ENCODE data around the gene DCDC2C.

DCDC2C gene

DNA sequence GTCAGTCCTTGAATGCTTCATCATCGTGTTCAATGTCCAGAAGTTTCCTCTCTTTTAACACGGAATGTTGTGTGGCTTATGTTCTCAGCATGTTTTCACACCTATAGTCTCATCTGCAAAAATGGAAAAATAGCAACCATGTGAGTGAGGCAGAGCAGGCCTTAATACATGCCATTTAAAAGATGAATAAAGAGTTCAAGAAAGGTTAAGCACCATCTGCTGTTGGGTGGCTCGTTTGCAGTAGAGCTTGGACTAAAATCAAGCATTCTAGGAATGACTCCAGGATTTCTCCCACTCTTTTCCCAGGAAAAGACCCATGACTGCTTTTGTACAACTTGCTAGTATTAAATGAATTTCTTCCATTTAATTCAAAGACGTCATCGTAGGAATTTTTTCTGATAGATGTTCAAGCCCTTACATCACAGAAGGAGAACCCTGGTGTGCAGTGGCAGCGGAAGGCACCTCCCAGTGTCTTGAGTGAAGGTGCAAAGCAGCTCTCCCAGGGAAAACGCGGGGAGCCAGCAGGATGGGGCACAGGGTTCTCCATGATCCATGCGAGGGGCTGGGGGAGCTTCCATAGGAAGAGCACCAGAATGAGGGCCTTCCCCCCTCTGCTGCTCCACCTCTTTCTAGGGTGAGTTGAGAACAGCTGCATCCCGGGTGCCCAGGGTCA is 9.6 kb downstream of the DCDC2C start:
- DNase-seq = no peak

DNA sequence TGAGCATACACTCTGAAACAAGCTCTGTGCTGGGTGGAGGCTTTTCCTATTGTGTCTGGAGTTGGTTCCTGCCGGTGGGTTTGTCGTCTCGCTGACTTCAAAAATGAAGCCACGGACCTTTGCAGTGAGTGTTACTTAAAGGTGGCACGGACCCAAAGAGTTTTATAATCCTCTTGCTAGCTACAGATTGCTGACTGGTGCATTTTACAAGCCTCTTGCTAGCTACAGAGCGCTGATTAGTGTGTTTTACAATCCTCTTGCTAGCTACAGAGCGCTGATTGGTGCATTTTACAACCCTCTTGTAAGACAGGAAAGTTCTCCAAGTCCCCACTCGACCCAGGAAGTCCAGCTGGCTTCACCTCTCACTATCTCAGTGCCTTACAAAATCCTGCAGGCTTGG is 15.3 kb downstream of the DCDC2C start:
- no peak for DNase-seq

DNA sequence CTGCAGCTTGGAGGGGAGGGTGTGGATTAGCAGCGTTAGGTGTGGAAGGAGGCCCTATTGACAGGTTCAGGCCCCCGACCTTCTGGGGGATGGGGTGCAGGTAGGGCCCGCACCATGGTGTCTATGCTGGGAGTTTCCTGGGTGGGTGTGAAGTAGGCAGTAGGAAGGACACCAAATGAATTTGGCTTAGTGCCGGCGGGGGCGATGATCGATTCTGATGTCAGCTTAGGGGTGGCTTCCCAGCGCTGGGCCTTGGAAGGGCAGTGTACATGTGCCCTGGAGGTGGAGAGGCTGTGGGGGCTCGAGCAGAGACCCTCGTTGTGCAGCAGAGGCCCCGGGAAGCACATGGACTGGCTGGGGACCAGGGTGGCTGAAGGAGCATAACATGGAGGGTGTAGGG is 21.6 kb downstream of the DCDC2C start:
- DNase-seq = no peak

DNA sequence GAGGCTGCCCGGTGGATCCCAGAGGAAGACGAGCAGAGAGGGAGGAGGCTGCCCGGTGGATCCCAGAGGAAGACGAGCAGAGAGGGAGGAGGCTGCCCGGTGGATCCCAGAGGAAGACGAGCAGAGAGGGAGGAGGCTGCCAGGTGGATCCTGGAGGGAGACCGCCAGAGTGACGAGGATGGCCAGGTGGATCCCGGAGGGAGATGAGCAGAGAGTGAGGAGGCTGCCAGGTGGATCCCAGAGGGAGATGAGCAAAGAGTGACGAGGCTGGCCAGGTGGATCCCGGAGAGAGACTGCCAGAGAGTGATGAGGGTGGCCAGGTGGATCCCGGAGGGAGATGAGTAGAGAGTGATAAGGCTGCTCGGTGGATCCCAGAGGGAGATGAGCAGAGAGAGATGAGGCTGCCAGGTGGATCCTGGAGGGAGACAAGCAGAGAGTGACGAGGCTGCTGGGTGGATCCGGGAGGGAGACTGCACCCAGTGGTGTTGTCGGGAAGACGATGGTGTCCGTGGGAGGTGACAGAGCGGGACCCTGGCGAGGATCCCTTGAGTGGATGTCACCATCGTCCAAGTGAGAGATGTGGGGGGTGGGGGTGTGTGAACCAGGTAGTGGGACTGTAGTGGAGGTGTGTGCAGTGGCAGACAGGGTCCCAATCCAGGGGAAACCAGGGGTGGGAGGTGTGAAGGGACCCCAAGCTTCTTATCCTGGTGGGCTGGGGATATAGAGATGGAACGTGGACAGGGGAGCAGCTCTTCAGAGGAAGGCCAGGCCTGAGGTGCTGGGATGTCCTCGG is 22.3 kb downstream of the DCDC2C start:
- DNase-seq = no peak

DNA sequence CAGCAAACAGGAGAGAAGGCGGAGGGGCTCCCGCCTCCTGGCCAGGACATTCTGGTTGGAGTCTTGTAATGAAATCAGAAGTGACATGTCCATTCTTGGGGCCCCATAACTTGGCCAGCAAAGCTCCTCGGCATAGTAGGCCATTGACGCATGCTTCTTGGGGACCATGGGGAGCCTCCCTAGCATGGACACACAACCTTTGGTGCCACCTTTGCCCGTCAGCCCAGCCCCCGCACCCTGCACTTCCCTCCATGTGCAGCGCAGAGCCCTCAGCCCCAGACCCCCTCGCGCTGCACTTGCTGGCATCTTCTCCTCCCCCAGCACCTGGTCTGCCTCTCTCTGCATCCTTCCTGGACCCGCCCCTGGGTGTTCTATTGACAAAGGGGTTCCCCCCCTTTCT is 23.1 kb downstream of the DCDC2C start:
- no peak for DNase-seq

DNA sequence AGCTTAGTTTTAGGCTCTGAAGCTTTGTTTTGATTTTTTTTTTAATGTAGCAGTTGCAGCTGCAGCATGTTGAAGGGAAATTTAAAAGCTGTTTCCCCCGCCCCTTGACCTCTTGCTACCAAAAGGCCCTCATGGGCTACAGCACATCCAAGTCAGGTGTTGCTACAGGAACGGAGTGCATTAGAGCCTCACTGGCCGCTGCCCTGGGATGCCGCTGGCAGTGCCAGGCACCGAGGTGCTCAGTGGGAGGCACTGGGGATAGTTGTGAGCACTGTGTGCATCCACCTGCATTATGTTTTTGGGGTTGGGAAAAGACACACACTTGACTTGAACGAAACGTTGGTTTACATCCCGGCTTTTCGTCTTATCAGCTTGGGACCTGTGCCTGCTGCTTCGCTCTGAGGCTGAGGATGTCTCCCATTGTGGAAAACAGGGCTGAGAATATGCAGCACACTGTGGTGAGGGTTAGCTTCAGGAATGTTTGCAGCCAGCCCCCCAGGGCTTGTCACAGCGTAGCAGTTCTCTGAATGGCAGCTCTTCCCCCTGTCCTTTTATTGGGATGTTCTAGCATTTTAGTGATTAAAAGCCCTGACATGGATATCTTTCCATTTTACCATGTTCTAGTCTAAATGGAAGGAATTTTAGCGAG is 24.1 kb downstream of the DCDC2C start:
- no peak for DNase-seq

DNA sequence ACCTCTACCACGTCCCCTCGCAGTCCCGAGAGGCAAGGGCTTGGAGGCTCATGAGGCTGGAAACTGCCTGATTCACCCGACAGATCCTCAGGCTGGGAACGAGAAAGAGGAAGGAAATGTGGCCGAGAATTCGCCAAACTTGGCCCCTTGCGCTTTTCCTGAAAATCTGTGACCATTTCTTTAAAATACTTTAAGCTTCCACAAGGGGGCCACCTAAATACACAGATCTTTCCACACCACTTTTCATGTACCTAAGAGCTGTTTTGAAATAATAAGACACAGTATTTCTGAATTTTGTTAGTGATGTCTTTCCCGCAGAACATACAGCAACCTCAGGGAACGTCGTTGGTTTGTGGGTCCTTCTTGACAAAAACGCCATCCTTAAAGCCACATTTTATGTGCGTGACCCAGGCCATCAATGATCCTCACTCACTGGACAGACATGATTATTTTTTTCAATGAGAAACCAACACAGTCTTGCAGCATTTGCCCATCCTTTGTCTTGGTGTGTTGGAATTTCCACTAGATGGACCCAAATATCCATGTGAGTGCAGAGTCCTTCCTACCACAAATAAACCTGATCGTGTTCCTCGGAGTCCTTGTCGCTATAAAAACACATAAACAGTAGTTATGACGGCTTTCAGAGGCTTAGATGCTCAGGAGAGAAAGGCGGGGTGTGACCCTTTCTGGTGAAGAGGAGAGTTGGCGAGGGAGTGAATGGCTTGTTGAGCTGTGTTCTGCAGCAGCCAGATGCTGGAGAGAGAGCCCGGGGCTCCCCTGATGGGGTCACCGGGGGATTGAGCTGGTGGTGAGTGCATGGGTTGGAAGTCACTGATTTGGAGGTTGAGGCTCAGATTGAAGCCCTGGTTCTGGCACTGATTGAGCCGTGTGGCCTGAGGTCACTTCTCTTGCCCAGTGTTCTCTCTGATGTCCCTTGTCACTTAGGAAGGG is 25.0 kb downstream of the DCDC2C start:
- peak in 1 of 6 experiments; percentile 19 for DNase-seq

DNA sequence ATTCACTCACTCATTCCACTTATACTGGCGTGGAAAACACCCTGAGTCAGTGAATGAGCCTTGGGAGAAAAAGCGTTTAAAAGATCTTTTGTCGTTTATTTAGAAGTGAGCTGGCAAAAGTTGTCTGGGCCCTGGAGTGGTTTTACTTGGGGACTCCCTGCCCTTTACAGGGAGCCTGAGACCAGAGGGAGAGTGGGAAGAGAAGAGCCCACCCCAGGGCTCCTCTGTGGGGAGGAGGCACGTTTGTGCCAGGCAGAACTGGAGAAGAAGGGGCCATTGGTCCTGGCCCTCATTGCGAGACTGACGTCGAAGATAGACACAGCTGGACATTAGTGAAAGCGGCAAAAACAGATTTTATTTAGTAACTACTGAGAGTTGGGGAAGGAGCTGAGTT is 25.7 kb downstream of the DCDC2C start:
- DNase-seq = no peak

DNA sequence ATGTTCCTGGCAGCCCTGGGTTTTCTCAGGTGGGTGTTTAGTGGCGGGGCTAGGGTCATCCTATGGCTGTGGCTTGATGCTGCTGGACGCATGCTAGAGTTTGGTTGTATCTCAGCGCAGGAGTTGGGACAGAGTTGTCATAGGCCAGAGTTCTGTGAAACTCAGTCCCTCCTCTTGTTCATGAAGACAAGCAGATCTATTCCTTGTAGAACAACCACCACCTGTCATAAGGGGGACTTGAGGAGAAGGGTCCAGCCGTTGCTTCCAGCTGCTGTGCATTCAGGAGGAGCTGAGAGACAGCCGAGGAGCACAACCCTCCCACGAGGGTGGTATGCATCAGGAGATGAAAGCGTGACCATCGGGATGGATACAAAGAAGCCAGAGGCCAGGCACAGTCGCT is 26.4 kb downstream of the DCDC2C start:
- DNase-seq = no peak

DNA sequence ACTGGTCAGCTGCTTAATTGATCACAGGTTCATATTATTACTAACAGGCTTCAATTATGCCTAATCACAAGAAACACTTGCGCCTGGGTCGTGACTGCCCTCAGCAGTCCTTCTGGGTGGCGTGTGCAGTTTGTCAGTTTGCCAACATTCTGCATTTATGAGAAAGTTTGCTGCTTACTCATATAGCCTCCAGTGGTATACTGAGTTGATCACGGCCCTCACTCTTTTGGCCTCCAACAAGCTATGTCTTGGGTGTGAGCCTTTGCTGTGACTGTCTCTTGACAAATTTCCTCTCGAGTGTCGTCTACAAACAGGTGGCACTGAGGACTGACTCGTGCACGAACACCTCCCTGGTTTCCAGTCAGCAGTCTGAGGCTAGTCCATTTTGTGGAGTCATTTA is 27.3 kb downstream of the DCDC2C start:
- no peak for DNase-seq

DNA sequence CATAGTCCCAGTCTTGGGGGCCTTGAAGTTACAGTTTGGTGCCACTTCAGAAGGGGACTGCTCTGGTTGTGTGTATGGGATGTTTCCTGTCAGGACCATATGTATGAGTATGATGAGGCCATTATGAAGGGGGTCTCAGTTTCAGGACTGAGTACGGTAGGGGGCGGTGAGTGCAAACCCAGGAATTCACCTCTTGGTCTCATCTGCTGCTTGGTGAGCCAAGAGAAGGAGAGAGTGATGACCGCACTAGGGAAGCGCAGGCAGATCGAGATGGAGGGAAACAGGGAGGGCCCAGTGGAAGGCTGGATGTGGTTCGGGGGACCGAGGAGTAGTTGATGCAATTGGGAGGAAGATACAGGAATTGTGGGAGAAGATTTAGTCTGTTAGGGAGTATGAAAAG is 28.5 kb downstream of the DCDC2C start:
- no peak for DNase-seq

DNA sequence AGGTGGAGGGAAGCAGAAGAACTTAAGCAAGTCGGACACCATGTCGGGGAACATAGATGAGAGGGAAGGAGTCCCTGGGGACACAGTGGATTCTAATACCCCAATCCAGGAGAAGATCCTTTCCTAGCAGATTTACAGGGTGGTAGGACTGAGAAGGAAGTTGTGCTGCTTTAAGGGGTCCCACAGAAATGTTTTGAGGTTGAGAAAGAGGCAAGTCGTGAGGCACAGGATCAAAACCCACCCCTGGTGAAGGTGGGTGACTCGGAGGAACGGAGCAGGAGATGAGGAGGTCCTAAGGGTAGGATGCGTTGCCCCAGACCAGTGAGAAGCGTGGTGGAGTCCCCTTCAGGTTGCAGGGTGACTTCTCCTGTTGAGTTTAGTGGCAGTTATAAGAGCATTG is 32.7 kb downstream of the DCDC2C start:
- DNase-seq = no peak

DNA sequence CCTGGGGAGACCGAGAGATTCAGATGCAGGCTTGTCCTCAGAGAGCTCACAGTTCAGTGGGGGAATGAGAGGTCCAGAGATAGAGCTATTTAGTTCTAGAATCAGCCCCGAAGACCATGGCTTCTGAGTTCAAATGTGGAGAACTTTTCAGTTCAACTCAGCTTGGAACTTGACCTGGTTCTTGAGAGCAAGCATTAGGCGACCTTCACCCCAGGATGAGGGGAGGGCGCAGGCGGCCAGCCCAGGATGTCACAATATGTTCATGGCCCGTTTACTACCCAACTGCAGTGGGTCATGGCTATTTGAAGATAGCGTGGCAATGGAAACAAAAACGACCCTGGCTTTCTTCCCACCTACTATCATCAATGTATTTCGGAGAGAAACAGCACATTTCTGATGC is 33.8 kb downstream of the DCDC2C start:
- no peak for DNase-seq

DNA sequence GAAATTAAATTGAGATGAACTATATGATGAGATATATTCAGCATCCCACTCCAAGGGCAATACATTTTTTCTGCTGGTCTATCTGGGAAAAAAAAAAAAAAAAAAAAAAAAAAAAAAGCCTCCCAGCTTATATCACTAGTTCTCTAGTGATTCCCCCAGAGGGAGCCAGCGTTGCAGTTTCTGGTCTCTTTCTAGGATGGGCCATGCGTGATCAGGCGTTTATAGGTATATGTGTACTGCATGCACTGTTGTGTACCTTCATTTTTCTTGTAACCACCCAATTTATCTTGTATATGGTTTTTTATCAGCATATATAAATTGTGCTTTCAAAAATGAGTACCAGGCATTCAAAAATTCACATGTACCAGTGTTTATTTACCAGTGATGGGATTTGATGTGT is 35.1 kb downstream of the DCDC2C start:
- no peak for DNase-seq

DNA sequence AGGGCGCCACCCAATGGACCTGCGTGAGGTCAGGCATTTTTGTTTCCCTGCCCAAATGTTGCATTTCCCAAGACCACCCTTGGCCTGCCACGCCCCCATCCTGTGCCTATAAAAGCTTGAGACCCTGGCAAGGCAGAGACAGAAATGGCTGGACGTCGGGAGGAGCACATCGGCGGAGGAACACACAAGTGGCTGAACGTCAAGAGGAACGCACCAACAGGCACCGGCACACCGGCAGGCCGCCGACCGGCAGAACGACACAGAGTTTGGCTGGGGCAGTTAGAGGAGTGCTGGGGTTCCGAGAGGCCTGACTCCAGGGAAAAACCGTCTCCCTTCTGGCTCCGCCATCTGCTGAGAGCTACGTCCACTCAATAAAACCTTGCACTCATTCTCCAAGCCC is 35.9 kb downstream of the DCDC2C start:
- no peak for DNase-seq

DNA sequence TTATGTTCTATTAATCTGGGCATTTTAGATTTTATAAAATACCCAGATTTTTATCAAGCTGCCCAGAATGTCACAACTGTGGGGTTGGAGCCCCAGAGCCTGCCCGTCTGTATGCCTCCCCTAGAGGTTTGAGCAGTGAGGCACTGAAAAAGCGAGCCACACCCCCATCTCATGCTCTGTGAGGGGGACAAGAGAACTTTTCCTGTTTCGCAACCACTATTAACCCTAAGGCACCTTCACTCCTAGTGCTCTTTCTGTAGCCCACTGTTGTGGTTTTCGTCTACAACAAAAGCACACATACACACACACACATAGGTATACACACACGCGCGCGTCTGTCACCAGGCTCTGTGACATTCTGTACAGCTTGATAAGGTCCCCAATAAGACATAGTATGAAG is 38.0 kb downstream of the DCDC2C start:
- no peak for DNase-seq

DNA sequence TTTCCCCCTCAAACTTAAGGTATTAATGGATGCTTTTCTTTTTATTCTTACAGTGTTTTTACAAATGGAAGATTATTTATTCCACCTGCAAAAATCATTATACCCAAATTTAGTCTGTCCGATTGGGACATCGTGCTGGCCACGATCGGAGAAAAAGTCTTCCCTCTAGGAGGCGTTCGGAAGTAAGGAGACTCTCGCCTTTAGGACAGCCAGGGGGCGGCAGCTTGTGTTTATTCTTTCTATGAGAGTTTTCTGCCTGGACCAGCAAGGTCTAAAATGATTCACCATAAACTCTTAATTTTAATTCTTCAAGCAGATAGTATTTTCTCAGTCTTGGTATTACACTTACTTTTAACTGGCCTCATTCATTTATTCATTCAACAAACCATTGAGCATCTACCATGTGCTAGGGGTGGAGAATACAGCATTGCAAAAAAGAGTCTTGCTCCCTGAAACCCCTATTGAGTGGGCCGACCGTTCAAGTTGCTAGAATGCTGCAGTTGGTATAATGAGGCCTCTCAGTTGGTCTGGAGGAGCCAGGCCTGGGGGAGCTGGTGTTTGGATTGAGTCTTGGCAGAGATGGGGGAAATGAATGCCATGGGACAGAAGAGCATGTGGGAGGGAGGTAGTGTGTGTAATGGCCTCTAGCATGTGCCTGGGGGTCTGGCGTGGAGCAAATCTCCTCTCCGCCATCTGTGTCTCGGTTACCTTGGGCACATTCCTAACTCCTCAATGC is 38.7 kb downstream of the DCDC2C start:
- no peak for DNase-seq

DNA sequence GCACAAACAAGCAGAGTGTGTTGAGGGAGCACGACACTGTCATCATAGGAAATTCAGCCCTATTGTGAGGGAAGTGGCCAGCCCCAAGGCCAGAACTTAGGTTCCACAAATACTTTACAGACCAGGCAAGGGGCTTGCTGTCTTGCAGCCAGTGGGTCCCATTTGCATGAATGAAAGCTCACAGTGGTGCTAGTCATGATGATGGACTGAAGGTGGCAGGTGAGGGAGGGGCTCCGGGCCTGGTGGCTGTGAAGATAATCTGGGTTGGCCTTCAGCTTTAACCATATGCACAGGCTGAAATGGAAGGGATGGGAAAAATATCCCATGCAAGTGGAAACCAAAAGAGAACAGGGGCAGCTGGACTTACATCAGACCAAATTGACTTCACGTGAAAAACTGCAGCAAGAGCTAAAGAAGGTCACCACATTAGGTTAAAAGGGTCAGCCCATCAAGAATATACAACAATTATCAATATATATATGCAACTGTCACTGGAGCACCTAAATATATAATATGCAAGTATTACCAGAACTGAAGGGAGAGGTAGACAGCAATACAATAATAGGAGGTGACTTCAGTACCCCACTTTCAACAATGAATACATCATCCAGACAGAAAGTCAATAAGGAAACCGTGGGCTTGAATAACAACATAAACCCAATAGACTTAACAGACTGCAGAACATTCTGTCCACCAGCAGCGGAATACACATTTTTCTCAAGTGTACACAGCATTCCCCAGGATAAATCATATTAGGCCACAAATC is 39.6 kb downstream of the DCDC2C start:
- DNase-seq = no peak

DNA sequence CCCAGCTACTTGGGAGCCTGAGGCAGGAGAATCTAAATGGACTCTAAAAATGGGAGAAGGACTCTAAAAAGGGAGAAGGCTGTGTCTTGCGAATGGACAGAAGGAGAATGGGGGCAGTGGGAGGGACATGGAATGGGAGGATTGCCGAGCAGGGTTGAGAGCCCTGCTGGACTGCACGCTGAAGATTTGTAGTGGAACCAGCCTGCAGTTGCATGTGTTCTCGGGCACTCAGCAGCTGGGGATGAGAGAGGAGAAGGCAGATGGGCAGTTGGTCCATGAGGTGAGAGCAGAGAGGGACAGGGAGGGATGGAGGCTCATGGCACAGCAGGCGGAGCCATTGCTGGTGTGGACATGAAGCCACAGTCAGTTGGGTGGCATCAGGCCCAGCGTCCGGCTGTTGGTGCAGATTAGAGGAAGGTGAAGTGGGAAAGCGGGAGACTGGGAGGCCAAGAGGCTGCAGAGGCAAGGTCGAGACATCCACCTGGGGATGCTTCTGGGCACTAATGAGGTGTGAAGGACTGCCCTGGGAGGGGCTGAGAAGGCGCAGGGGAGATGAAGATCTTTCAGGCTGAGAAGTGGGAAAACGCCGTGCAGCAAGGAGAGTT is 40.7 kb downstream of the DCDC2C start:
- DNase-seq = no peak

DNA sequence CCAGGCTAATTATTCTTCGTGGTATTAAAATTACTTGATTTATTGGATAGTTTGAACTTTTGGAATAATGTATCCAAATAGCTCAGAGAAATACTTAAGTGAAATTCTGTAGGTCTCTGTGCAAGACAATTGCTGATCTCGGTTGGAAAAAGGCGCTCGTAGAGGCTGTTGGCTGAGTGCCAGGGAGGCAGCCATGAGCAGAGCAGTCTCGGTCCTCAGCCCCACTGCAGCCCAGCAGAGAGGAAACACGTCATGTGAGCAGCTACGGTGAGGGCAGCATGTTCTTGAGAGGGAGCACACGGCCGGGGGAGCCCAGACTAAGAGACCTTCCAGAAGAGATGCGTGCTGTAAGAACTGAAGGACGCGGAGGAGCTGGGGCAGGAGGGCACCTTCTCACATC is 42.5 kb downstream of the DCDC2C start:
- DNase-seq = no peak

DNA sequence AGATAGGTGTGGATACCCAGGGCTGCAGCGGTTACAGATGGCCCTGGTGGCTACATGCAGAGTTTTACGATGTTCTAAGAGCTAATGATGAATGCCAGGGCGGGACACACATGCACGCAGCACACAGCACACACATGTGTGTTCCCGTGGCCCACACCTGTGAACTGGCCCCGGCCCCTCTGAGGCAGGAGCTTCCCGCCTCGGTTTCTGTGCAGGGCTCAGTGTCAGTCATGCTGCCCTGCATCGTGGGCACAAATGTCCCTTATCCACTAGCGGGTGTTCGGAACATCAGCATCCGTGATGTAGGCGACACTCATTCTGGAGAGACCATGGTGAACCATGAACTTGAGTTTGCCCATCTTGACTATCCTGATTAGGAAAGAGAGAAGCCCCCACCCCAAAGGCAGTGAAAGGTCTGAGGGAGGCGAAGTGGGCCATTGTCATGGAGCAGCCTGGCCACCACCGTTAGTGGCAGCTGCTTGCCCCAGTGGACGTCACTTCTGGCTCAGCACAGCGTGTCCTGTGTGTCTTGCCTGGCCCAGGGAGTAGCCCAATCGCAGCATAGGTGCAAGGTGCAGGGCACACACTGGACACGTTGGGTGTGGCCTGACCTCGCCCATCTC is 43.8 kb downstream of the DCDC2C start:
- DNase-seq = no peak

Measured in stimulated activated naive CD4-positive, alpha-beta T cell (primary cell).